Measurements from ENCODE around the gene FBXO47. TPM values are rescaled to one million over a fixed set of nuclear protein-coding genes. Genes with fewer than 3 reads are reported as not detected.
A peak's percentile ranks its signal among the peaks of the same experiment; 100 is the strongest.
"Not testable (repeated sequence)": the region's sequence is repeated elsewhere in the genome, so short reads cannot be mapped to it uniquely, and the experiment has no call there.

FBXO47 gene
- total RNA-seq, 1 donor from 2014 or later = not detected

GRCh38 chr17:38978180-38978579, 11.0 kb upstream of the FBXO47 start:
- TF ChIP-seq, protein P1, sequence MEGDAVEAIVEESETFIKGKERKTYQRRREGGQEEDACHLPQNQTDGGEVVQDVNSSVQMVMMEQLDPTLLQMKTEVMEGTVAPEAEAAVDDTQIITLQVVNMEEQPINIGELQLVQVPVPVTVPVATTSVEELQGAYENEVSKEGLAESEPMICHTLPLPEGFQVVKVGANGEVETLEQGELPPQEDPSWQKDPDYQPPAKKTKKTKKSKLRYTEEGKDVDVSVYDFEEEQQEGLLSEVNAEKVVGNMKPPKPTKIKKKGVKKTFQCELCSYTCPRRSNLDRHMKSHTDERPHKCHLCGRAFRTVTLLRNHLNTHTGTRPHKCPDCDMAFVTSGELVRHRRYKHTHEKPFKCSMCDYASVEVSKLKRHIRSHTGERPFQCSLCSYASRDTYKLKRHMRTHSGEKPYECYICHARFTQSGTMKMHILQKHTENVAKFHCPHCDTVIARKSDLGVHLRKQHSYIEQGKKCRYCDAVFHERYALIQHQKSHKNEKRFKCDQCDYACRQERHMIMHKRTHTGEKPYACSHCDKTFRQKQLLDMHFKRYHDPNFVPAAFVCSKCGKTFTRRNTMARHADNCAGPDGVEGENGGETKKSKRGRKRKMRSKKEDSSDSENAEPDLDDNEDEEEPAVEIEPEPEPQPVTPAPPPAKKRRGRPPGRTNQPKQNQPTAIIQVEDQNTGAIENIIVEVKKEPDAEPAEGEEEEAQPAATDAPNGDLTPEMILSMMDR (conservative IDR thresholded peaks at IDR 0.05; ENCODE audit: low read depth, low read length) = no peak
- DNase-seq (ENCODE audit: low read depth) = no peak
- H3K4me3 ChIP-seq (ENCODE audit: low read depth, low read length) = no peak overlapping the region

- H3K4me3 ChIP-seq (ENCODE audit: low read depth, low read length); DNase-seq (ENCODE audit: low read depth): not testable (repeated sequence)
Measured at GRCh38 chr17:38976187-38976551, 9.0 kb upstream of the FBXO47 start.

GRCh38 chr17:38970804-38971203, 3.6 kb upstream of the FBXO47 start:
- no peak overlapping the region for H3K4me3 ChIP-seq (ENCODE audit: low read depth, low read length)
- DNase-seq (ENCODE audit: low read depth) = no peak
- TF ChIP-seq, protein P1 (conservative IDR thresholded peaks at IDR 0.05; ENCODE audit: low read depth, low read length) = no peak

DNA sequence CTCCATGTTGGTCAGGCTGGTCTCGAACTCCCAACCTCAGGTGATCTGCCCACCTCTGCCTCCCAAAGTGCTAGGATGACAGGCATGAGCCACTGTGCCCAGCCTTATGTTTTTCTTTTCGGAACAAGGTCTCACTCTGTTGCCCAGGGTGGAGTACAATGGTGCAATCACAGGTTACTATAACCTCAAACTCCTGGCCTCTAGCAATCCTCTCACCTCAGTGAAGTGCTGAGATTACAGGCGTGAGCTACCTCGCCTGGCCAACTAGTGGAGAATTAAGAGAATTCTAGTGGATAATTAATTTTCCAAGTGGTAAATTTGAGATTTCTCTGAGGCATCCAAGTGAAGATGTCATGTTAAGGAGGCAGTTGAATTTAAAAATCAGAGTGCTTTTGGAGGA, 2.9 kb upstream of the FBXO47 start:
- TF ChIP-seq, protein P1 (conservative IDR thresholded peaks at IDR 0.05; ENCODE audit: low read depth, low read length) = peak; percentile 40
- DNase-seq (ENCODE audit: low read depth) = peak; percentile 79
- no peak overlapping the region for H3K4me3 ChIP-seq (ENCODE audit: low read depth, low read length)

DNA sequence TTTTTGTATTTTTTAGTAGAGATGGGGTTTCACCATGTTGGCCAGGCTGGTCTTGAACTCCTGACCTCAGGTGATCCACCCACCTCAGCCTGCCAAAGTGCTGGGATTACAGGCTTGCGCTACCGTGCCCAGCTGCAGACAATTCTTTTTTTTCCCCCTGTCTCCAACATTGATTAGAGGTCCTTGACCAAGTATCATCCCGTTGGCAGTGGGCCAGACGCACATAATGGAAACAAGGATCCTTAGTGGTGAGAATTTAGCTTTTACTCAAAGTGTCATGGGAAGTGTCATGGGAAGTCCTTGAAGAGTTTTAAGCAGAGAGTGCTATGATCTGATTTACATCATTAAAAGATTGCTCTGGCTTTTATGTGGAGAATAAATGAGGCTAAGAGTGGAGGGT, 2.1 kb upstream of the FBXO47 start:
- no peak overlapping the region for H3K4me3 ChIP-seq (ENCODE audit: low read depth, low read length)
- DNase-seq (ENCODE audit: low read depth) = no peak
- TF ChIP-seq, protein P1 (conservative IDR thresholded peaks at IDR 0.05; ENCODE audit: low read depth, low read length) = no peak

GRCh38 chr17:38961413-38961812, 5.8 kb downstream of the FBXO47 start:
- TF ChIP-seq, protein P1 (conservative IDR thresholded peaks at IDR 0.05; ENCODE audit: low read depth, low read length) = no peak
- H3K4me3 ChIP-seq (ENCODE audit: low read depth, low read length) = no peak overlapping the region
- DNase-seq (ENCODE audit: low read depth) = no peak

- no peak for DNase-seq (ENCODE audit: low read depth)
- no peak overlapping the region for H3K4me3 ChIP-seq (ENCODE audit: low read depth, low read length)
- TF ChIP-seq, protein P1 (conservative IDR thresholded peaks at IDR 0.05; ENCODE audit: low read depth, low read length) = no peak
Measured at GRCh38 chr17:38960402-38960801, 6.8 kb downstream of the FBXO47 start.

GRCh38 chr17:38959508-38959907, 7.7 kb downstream of the FBXO47 start:
- H3K4me3 ChIP-seq (ENCODE audit: low read depth, low read length) = no peak overlapping the region
- no peak for DNase-seq (ENCODE audit: low read depth)
- TF ChIP-seq, protein P1 (conservative IDR thresholded peaks at IDR 0.05; ENCODE audit: low read depth, low read length) = no peak
